A549 (cell line): ENCODE data around the gene LRRC8E. TPM values are rescaled to one million over a fixed set of nuclear protein-coding genes. Genes with fewer than 3 reads are reported as not detected.

Experiments used
- ATAC-seq, 2 experiments: fragments of 200-7000 bp in 1 of 2; fragments of >200 bp in 1 of 2; cut with Nextera tagmentation in 1 of 2; cut with Tn5 transposase in 1 of 2; 3 replicates each; pipeline versions ENCODE4 v1.8.0 to v1.9.1; 2018 to 2020; ENCODE audit warnings: mild to moderate bottlenecking in 1 of 2, moderate library complexity in 1 of 2
- CTCF ChIA-PET: fragments of 300-600 bp; sonication (Branson Sonifier 250); formaldehyde crosslinking; extraction: SDS; loops from one replicate; lab custom pipeline; 2021; ENCODE audit warnings: antibody characterized with exemption, inconsistent platforms; lab: Yijun Ruan, JAX
- POLR2A ChIA-PET: fragments of 350-600 bp; formaldehyde crosslinking; extraction: SDS; loops from one replicate; lab custom pipeline; 2021; ENCODE audit warnings: antibody characterized with exemption, inconsistent platforms; lab: Yijun Ruan, JAX
- DNase-seq, 2 experiments: peaks; one replicate each; pipeline versions ENCODE4 v3.0.0 to v3.0.0-alpha.2; 2011 to 2016; ENCODE audit warnings: low read depth in 1 of 2, low spot score in 1 of 2
- FAIRE-seq: peaks from 2 replicates; lab custom pipeline; 2011; peaks lifted over from hg19 to GRCh38; lab: Jason Lieb, UNC
- H3K27ac ChIP-seq, 2 experiments: fragments of >200 bp; sonication (Bioruptor Twin); formaldehyde crosslinking; 3 replicates each; pipeline ENCODE4 v1.5.1; 2016 to 2017
- H3K4me1 ChIP-seq: fragments of >200 bp; sonication (Bioruptor Twin); formaldehyde crosslinking; 3 replicates; pipeline ENCODE4 v1.6.1; 2016
- H3K4me2 ChIP-seq: fragments of >200 bp; sonication (Bioruptor Twin); formaldehyde crosslinking; 3 replicates; pipeline ENCODE4 v1.6.1; 2016
- H3K4me3 ChIP-seq: fragments of >200 bp; sonication (Bioruptor Twin); formaldehyde crosslinking; 3 replicates; pipeline ENCODE4 v1.5.1; 2016
- H3K9me3 ChIP-seq: fragments of >200 bp; sonication (Bioruptor Twin); formaldehyde crosslinking; 3 replicates; pipeline ENCODE4 v1.6.1; 2016
- CEBPB ChIP-seq, 2 experiments: fragments of >200 bp in 1 of 2; sonication (Bioruptor Twin) in 1 of 2; formaldehyde crosslinking in 1 of 2; IDR thresholded peaks; 2 replicates each; pipeline ENCODE4 v1.6.1; 2012 to 2016
- EHF ChIP-seq: fragments of 250-450 bp; sonication (Bioruptor Pico); IDR thresholded peaks from 2 replicates; pipeline ENCODE4 v1.5.0; 2020; ENCODE audit warnings: mild to moderate bottlenecking
- EP300 ChIP-seq, 2 experiments: fragments of >200 bp; sonication (Bioruptor Twin); formaldehyde crosslinking; IDR thresholded peaks; 2 replicates in 1 of 2; 3 replicates in 1 of 2; pipeline ENCODE4 v1.6.1; 2016 to 2017
- FOSL2 ChIP-seq, 2 experiments: fragments of 450-650 bp in 1 of 2; fragments of >200 bp in 1 of 2; sonication (Bioruptor Twin) in 1 of 2; formaldehyde crosslinking; IDR thresholded peaks; 2 replicates each; pipeline versions ENCODE4 v1.5.0 to v1.6.1; 2016 to 2020; ENCODE audit warnings: mild to moderate bottlenecking in 1 of 2, moderate library complexity in 1 of 2
- GATA3 ChIP-seq: IDR thresholded peaks from 2 replicates; pipeline ENCODE4 v1.6.1; 2012; ENCODE audit warnings: borderline replicate concordance
- HDAC2 ChIP-seq: fragments of 200-600 bp; sonication (generic); IDR thresholded peaks from 2 replicates; pipeline ENCODE4 v1.6.1; 2016
- HEYL ChIP-seq: fragments of 250-450 bp; sonication (Bioruptor Pico); IDR thresholded peaks from 2 replicates; pipeline ENCODE4 v1.8.0; 2021; ENCODE audit warnings: mild to moderate bottlenecking, moderate library complexity
- HOXB13 ChIP-seq: fragments of 250-450 bp; sonication (Bioruptor Pico); IDR thresholded peaks from 2 replicates; pipeline ENCODE4 v1.5.0; 2020; ENCODE audit warnings: low read depth, mild to moderate bottlenecking, moderate library complexity
- KDM1A ChIP-seq: fragments of 200-600 bp; sonication (generic); IDR thresholded peaks from 2 replicates; pipeline ENCODE4 v1.6.1; 2016; ENCODE audit warnings: low read depth, mild to moderate bottlenecking
- KDM5A ChIP-seq: fragments of 200-600 bp; sonication (generic); IDR thresholded peaks from 2 replicates; pipeline ENCODE4 v1.6.1; 2016; ENCODE audit warnings: antibody characterized with exemption, mild to moderate bottlenecking
- MYC ChIP-seq: IDR thresholded peaks from 2 replicates; pipeline ENCODE4 v1.6.1; 2012; ENCODE audit warnings: mild to moderate bottlenecking, inconsistent platforms, low read length, improper control_type of control experiment, borderline replicate concordance
- NFE2L2 ChIP-seq: fragments of 150-350 bp; conservative IDR thresholded peaks from 2 replicates; pipeline ENCODE4 v1.6.1; 2014; ENCODE audit warnings: low read length
- NR3C1 ChIP-seq: fragments of >200 bp; sonication (Bioruptor Twin); formaldehyde crosslinking; IDR thresholded peaks from 3 replicates; pipeline ENCODE4 v1.6.1; 2017
- POLR2AphosphoS2 ChIP-seq: conservative IDR thresholded peaks from 2 replicates; pipeline ENCODE4 v1.6.1; 2012; ENCODE audit warnings: low read length, improper control_type of control experiment, inconsistent platforms
- RCOR1 ChIP-seq: fragments of 150-350 bp; IDR thresholded peaks from 2 replicates; pipeline ENCODE4 v1.6.1; 2014; ENCODE audit warnings: antibody characterized with exemption, low read length, low read depth
- RNF2 ChIP-seq: fragments of 200-600 bp; sonication (generic); IDR thresholded peaks from 2 replicates; pipeline ENCODE4 v1.6.1; 2016; ENCODE audit warnings: low read depth, mild to moderate bottlenecking, antibody characterized with exemption, moderate library complexity, borderline replicate concordance
- SMC3 ChIP-seq: fragments of >200 bp; sonication (Bioruptor Twin); formaldehyde crosslinking; IDR thresholded peaks from 3 replicates; pipeline ENCODE4 v1.6.1; 2018; ENCODE audit warnings: inconsistent platforms
- TP53 ChIP-seq: fragments of 250-450 bp; sonication (Bioruptor Pico); IDR thresholded peaks from 2 replicates; pipeline ENCODE4 v1.5.0; 2021; ENCODE audit warnings: mild to moderate bottlenecking, moderate library complexity
- ZFP36 ChIP-seq: fragments of 450-650 bp; IDR thresholded peaks from 2 replicates; pipeline ENCODE4 v1.6.1; 2014; ENCODE audit warnings: borderline replicate concordance; ENCODE audit not compliant: partially characterized antibody
- ZNF302 ChIP-seq: fragments of 250-450 bp; sonication (Bioruptor Pico); IDR thresholded peaks from 2 replicates; pipeline ENCODE4 v1.9.0; 2021; ENCODE audit warnings: inconsistent platforms, mild to moderate bottlenecking, moderate library complexity
- ZSCAN20 ChIP-seq: fragments of 250-450 bp; sonication (Bioruptor Pico); IDR thresholded peaks from 2 replicates; pipeline ENCODE4 v1.8.0; 2022; ENCODE audit warnings: mild to moderate bottlenecking, moderate library complexity
- WGBS: methylation state at CpG from one replicate; pipeline ENCODE4 v1.1.6; 2017; ENCODE audit errors: missing lambda C conversion rate; 5-methylcytosine and 5-hydroxymethylcytosine counted together
- polyA plus RNA-seq, 4 experiments: library from polyadenylated mRNA; depleted of rRNA in 3 of 4; stranded (reverse); fragments of >200 nt; fragmentation: RNase III in 1 of 4; extraction: RNeasy Plus Mini Kit Qiagen cat#74134 plus additional on column Dnase treatment in 1 of 4; gene quantifications; 2 replicates in 3 of 4; 3 replicates in 1 of 4; pipeline ENCODE4 v1.2.3, GENCODE V29; 2011 to 2017
- TF ChIP-seq, protein P1 (sequence below): fragments of >200 bp; sonication (Bioruptor Twin); formaldehyde crosslinking; IDR thresholded peaks from 3 replicates; pipeline ENCODE4 v1.6.1; 2016
- TF ChIP-seq, protein P2 (sequence below): fragments of 250-450 bp; sonication (Bioruptor Pico); IDR thresholded peaks from 2 replicates; pipeline ENCODE4 v1.5.0; 2020; ENCODE audit warnings: low read depth, mild to moderate bottlenecking, moderate library complexity
- TF ChIP-seq, protein P3 (sequence below): IDR thresholded peaks from 2 replicates; pipeline ENCODE4 v1.6.1; 2012
- TF ChIP-seq, protein P4 (sequence below): IDR thresholded peaks from 2 replicates; pipeline ENCODE4 v1.6.1; 2012; ENCODE audit warnings: low read depth, borderline replicate concordance

LRRC8E gene
- polyA plus RNA-seq, 2 of the 4 experiments (the other 2 are of a cell fraction), result 4.0 to 4.4 TPM

DNA sequence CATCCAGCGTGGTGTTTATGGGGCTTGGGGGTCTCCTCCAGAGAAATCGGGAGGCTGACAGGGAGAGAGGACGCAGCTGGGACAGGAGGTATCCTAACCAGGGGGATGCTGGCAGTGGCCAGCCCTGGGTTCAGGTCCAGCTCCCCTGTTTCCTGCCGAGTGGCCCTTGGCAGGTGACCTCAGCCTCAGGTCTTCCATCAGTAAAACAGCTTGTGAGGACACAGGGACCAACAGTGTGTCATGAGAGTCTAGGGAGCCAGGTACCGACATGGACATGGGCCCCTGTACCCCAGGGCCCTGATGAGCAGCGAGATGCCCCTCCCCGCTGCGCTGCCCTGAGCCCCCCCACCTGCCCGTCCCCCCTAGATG, 38.7 kb upstream of the LRRC8E start:
- FAIRE-seq, result no peak
- POLR2A ChIA-PET, result no interaction called here
- DNase-seq, result no peak
- peaks cover 3% of the 10 kb centered on the region; the same call in 1 of the 3 replicates for H3K4me1 ChIP-seq
- no peak overlapping the region for H3K4me3 ChIP-seq
- no peak overlapping the region for H3K4me2 ChIP-seq
- TF ChIP-seq POLR2AphosphoS2 (no peak), ZSCAN20 (CRISPR knock-in tag) (no peak), HOXB13 (CRISPR knock-in tag) (no peak), ZFP36 (no peak), RCOR1 (no peak), KDM5A (no peak), ZNF302 (CRISPR knock-in tag) (no peak), TP53 (CRISPR knock-in tag) (no peak), RNF2 (no peak), NR3C1 (no peak), GATA3 (no peak), MYC (no peak), NFE2L2 (no peak), SMC3 (no peak)
- TF ChIP-seq, protein P1, sequence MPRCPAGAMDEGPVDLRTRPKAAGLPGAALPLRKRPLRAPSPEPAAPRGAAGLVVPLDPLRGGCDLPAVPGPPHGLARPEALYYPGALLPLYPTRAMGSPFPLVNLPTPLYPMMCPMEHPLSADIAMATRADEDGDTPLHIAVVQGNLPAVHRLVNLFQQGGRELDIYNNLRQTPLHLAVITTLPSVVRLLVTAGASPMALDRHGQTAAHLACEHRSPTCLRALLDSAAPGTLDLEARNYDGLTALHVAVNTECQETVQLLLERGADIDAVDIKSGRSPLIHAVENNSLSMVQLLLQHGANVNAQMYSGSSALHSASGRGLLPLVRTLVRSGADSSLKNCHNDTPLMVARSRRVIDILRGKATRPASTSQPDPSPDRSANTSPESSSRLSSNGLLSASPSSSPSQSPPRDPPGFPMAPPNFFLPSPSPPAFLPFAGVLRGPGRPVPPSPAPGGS, result no peak
- TF ChIP-seq, protein P2, sequence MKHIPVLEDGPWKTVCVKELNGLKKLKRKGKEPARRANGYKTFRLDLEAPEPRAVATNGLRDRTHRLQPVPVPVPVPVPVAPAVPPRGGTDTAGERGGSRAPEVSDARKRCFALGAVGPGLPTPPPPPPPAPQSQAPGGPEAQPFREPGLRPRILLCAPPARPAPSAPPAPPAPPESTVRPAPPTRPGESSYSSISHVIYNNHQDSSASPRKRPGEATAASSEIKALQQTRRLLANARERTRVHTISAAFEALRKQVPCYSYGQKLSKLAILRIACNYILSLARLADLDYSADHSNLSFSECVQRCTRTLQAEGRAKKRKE (CRISPR knock-in tag), result no peak
- TF ChIP-seq, protein P3, sequence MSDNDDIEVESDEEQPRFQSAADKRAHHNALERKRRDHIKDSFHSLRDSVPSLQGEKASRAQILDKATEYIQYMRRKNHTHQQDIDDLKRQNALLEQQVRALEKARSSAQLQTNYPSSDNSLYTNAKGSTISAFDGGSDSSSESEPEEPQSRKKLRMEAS, result no peak
- TF ChIP-seq, protein P4, sequence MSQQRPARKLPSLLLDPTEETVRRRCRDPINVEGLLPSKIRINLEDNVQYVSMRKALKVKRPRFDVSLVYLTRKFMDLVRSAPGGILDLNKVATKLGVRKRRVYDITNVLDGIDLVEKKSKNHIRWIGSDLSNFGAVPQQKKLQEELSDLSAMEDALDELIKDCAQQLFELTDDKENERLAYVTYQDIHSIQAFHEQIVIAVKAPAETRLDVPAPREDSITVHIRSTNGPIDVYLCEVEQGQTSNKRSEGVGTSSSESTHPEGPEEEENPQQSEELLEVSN, result no peak
- TF ChIP-seq, all 56 proteins: peak for 0
- CTCF ChIA-PET, result interaction anchor here (2.1 to 2.4 kb wide), 2 partner anchors 18 to 19 kb away, joined by 6 to 10 read pairs; no protein-coding TSS in a partner anchor
- WGBS, result 62% methylated on average over 3 of the region's 9 CpGs
- Histone ChIP-seq H3K9me3 (no peaks in the 10 kb centered on the region), H3K27ac (no peak overlapping the region)
- no peak for ATAC-seq

DNA sequence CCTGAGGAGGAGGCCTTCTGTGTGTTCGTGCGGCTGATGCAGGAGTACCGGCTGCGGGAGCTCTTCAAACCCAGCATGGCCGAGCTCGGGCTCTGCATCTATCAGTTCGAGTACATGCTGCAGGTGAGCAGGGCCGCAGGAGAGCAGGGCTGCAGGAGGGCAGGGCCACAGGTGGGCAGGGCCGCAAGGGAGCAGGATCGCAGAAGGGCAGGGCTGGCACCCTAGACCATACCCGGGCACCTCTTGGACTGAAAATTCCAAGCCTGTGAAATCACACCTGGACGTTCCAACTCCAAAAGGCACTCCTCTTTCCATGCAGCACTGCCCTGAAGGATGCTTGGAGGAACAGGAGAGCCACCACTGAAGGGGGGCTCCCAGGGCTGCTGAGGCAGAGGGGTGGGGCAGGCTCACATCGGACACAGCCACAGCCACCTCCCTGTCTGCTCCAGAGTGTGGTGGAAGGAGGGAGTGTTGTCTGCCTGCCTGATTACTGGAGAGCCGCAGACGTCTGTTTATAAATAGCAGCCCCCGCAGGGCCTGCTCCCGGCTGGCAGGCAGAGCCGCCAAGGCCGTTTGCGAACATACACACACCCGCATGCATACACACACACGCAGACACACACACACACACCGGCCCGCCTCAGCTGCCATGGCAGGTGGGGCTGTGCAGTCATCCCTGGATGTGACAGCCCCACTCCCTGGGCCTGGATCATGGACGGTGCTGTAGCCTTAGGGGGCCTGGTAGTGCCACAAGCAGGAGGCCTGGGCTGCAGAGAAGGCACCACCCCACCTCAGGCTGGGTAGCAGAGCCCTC, 38.1 kb upstream of the LRRC8E start:
- CTCF ChIA-PET, result interaction anchor here (0.7 to 2.4 kb wide), 3 partner anchors 18 to 72 kb away, joined by 3 to 10 read pairs (median 6); no protein-coding TSS in a partner anchor
- WGBS, result 52% methylated on average over 10 of the region's 25 CpGs
- FAIRE-seq (no peak), DNase-seq (no peak), ATAC-seq (no peak)
- H3K27ac ChIP-seq, result no peak overlapping the region
- TF ChIP-seq, protein P4, result no peak
- no peak for TF ChIP-seq EHF (CRISPR knock-in tag)
- no peak for TF ChIP-seq HEYL (CRISPR knock-in tag)
- TF ChIP-seq EP300 (IDR thresholded peaks at IDR 0.05), result no peak
- TF ChIP-seq FOSL2 (IDR thresholded peaks at IDR 0.05), result no peak
- no peak for TF ChIP-seq FOSL2 (CRISPR knock-in tag; IDR thresholded peaks at IDR 0.05)
- no peak for TF ChIP-seq NFE2L2
- TF ChIP-seq, protein P2 (CRISPR knock-in tag), result no peak
- TF ChIP-seq HDAC2, result no peak
- TF ChIP-seq KDM1A, result no peak
- no peak for TF ChIP-seq ZFP36
- TF ChIP-seq SMC3, result no peak
- no peak for TF ChIP-seq CEBPB (IDR thresholded peaks at IDR 0.05)
- TF ChIP-seq, all 56 proteins: peak for 0
- Histone ChIP-seq H3K4me2 (no peak overlapping the region), H3K4me3 (no peak overlapping the region), H3K9me3 (no peaks in the 10 kb centered on the region), H3K4me1 (peaks cover 3% of the 10 kb centered on the region; the same call in 1 of the 3 replicates)
- POLR2A ChIA-PET, result no interaction called here
